LNCaP clone FGC (cell line): ENCODE data around the gene STKLD1.
"Not testable (repeated sequence)": the region's sequence is repeated elsewhere in the genome, so short reads cannot be mapped to it uniquely, and the experiment has no call there.

Experiments used
- DNase-seq: peaks from one replicate; pipeline ENCODE4 v3.0.0-alpha.2; 2011; ENCODE audit warnings: low read depth
- H3K4me3 ChIP-seq: 2 replicates; pipeline ENCODE4 v1.5.1; 2011; ENCODE audit warnings: mild to moderate bottlenecking, low read depth, low read length, control low read depth
- CTCF ChIP-seq: IDR thresholded peaks from 2 replicates; pipeline ENCODE4 v1.5.1; 2012; ENCODE audit warnings: mild to moderate bottlenecking; ENCODE audit not compliant: control insufficient read depth, insufficient read depth; ENCODE audit errors: extremely low read depth

The STKLD1 gene

GRCh38 chr9:133384736-133385321 lies 8.7 kb downstream of the STKLD1 start:
- DNase-seq: no peak
- H3K4me3 ChIP-seq: no peak overlapping the region
- no peak for TF ChIP-seq CTCF

GRCh38 chr9:133385452-133385851 lies 9.3 kb downstream of the STKLD1 start:
- no peak overlapping the region for H3K4me3 ChIP-seq
- no peak for TF ChIP-seq CTCF
- DNase-seq: no peak

- no peak overlapping the region for H3K4me3 ChIP-seq
- TF ChIP-seq CTCF: no peak
- no peak for DNase-seq
Observed at GRCh38 chr9:133386338-133386737, 10.2 kb downstream of the STKLD1 start.

GRCh38 chr9:133387680-133388079 lies 11.5 kb downstream of the STKLD1 start:
- no peak overlapping the region for H3K4me3 ChIP-seq
- DNase-seq: no peak
- no peak for TF ChIP-seq CTCF

GRCh38 chr9:133389025-133389557 lies 12.9 kb downstream of the STKLD1 start:
- no peak for DNase-seq
- no peak overlapping the region for H3K4me3 ChIP-seq
- TF ChIP-seq CTCF: no peak

- no peak for TF ChIP-seq CTCF
- no peak overlapping the region for H3K4me3 ChIP-seq
- DNase-seq: no peak
Observed at GRCh38 chr9:133389562-133389961, 13.4 kb downstream of the STKLD1 start.

- H3K4me3 ChIP-seq: no peak overlapping the region
- TF ChIP-seq CTCF: no peak
- no peak for DNase-seq
Observed at GRCh38 chr9:133390713-133391112, 14.5 kb downstream of the STKLD1 start.

GRCh38 chr9:133391449-133391848 lies 15.3 kb downstream of the STKLD1 start:
- DNase-seq: not testable (repeated sequence)

GRCh38 chr9:133392308-133392707 lies 16.1 kb downstream of the STKLD1 start:
- not testable (repeated sequence) for H3K4me3 ChIP-seq, DNase-seq

More at GRCh38 chr9:133391449-133391848, 15.3 kb downstream of the STKLD1 start:
- not testable (repeated sequence) for H3K4me3 ChIP-seq
